ENCODE data around the gene RXFP4. TPM values are rescaled to one million over a fixed set of nuclear protein-coding genes. Genes with fewer than 3 reads are reported as not detected.

RXFP4 gene
- total and polyA plus RNA-seq, 2 donors from 2014 or later, result 0.32 TPM; not detected in 1

DNA sequence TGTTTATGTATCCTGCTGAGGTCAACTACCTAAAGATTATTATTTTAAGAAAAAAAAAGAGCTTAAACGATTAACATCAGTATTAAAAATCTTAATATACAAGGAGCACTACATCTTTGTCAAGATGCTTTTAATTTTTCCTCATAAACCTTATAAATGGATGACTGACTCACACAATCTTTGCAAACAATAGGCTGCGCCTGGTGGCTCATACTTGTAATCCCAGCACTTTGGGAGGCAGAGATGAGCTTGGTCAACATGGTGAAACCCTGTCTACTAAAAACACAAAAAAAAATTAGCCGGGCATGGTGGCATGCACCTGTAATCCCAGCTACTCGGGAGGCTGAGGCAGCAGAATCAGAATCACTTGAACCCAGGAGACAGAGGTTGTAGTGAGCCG, 9.0 kb upstream of the RXFP4 start:
- FAIRE-seq (no peak), DNase-seq (no peak)
- TF ChIP-seq, protein P1, sequence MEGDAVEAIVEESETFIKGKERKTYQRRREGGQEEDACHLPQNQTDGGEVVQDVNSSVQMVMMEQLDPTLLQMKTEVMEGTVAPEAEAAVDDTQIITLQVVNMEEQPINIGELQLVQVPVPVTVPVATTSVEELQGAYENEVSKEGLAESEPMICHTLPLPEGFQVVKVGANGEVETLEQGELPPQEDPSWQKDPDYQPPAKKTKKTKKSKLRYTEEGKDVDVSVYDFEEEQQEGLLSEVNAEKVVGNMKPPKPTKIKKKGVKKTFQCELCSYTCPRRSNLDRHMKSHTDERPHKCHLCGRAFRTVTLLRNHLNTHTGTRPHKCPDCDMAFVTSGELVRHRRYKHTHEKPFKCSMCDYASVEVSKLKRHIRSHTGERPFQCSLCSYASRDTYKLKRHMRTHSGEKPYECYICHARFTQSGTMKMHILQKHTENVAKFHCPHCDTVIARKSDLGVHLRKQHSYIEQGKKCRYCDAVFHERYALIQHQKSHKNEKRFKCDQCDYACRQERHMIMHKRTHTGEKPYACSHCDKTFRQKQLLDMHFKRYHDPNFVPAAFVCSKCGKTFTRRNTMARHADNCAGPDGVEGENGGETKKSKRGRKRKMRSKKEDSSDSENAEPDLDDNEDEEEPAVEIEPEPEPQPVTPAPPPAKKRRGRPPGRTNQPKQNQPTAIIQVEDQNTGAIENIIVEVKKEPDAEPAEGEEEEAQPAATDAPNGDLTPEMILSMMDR (IDR thresholded peaks at IDR 0.05; ENCODE audit: borderline replicate concordance, extremely low read depth, insufficient read depth), result no peak
- Histone ChIP-seq H3K9ac (ENCODE audit: low read length in 3 of 3) (peak overlapping the region in 1 of 3 donors; percentile 3), H3K36me3 (ENCODE audit: control insufficient read depth in 2 of 3, insufficient read depth in 3 of 3, low read length in 3 of 3) (peaks cover 5 to 32% (median 7%) of the 10 kb centered on the region in 3 donors), H3K27ac (ENCODE audit: low read depth in 2 of 2, low read length in 2 of 2) (no peak overlapping the region), H3K27me3 (ENCODE audit: control insufficient read depth, insufficient read depth, low read length) (no peaks in the 10 kb centered on the region), H3K4me1 (ENCODE audit: control insufficient read depth in 2 of 3, insufficient read depth in 2 of 3, low read depth in 1 of 3, low read length in 3 of 3) (peaks cover 3 to 19% (median 9%) of the 10 kb centered on the region in 3 donors), H3K4me3 (ENCODE audit: low read length in 3 of 3) (peak overlapping the region in 1 of 3 donors; percentile 82), H3K9me3 (ENCODE audit: control insufficient read depth in 2 of 3, insufficient read depth in 1 of 3, low read length in 3 of 3) (no peaks in the 10 kb centered on the region)
- intact Hi-C loops (cut with DNase I), result no loop called here

- FAIRE-seq (no peak), DNase-seq (peak in 2 of 5 donors; percentile 11 to 77)
- TF ChIP-seq, protein P1 (IDR thresholded peaks at IDR 0.05; ENCODE audit: borderline replicate concordance, extremely low read depth, insufficient read depth), result no peak
- Histone ChIP-seq H3K9ac (ENCODE audit: low read length in 3 of 3) (peak overlapping the region; percentile 64 to 98 (median 88)), H3K9me3 (ENCODE audit: control insufficient read depth in 2 of 3, insufficient read depth in 1 of 3, low read length in 3 of 3) (no peaks in the 10 kb centered on the region), H3K27ac (ENCODE audit: low read depth in 2 of 2, low read length in 2 of 2) (peak overlapping the region; percentile 73 to 96), H3K27me3 (ENCODE audit: control insufficient read depth, insufficient read depth, low read length) (no peaks in the 10 kb centered on the region), H3K36me3 (ENCODE audit: control insufficient read depth in 2 of 3, insufficient read depth in 3 of 3, low read length in 3 of 3) (peaks cover 5 to 26% (median 7%) of the 10 kb centered on the region in 3 donors), H3K4me3 (ENCODE audit: low read length in 3 of 3) (peak overlapping the region; percentile 75 to 98 (median 82)), H3K4me1 (ENCODE audit: control insufficient read depth in 2 of 3, insufficient read depth in 2 of 3, low read depth in 1 of 3, low read length in 3 of 3) (peaks cover 3 to 21% (median 9%) of the 10 kb centered on the region in 3 donors)
- intact Hi-C loops (cut with DNase I), result no loop called here
These were observed 7.8 kb upstream of the RXFP4 start for GRCh38 chr1:155933591-155934096.

DNA sequence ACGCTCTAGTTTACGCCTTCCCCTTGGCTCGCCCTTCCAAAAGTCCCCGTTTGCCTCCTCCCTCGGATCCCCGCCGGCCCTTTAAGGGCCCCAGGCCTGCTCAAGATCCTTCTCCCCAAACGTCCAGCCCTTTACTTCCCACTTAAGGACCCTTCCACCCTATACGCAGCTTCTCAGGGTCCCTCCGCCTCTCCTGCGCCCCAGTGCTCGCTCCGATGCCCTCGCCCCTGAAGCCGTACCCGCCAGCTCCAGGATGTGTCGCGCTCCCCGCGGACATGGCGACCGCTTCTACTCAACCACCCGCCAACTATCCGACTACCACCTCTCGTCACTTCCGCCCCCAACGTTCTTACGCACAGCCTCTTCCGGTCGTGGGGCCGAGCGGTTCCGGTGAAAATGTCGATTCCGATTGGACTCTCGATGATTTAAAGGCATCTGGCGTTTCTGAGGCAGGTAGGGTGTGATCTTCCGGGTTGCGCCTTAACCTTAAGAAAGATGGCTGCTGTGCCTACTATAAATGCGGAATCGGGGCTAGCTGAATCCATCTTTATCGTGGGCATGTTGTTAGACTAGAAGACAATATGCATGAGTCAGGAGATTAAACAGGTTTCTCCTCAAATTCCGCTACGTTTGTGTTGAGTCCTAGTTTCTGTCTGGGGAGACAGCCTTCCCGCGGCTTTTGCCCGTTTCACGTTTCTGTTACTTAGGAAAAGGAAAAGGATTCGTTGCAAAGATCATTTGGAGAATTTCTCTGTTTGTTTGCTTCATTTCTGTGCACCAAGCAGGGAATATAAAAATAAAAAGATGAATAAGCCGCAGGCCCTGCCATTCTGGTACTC, 7.1 kb upstream of the RXFP4 start, which contains the start of gene KHDC4:
TSS of gene KHDC4 (minus strand) at position 317 of the 839 bp plus-strand sequence. CDS start at position 277, 40 bp downstream.
- Histone ChIP-seq H3K27ac (ENCODE audit: low read depth in 2 of 2, low read length in 2 of 2) (peak within 1 kb of the TSS; percentile 88 to 96), H3K27me3 (ENCODE audit: control insufficient read depth, insufficient read depth, low read length) (no peaks in the 10 kb centered on the region), H3K36me3 (ENCODE audit: control insufficient read depth in 2 of 3, insufficient read depth in 3 of 3, low read length in 3 of 3) (peaks cover 2 to 21% (median 3%) of the 10 kb centered on the region in 3 donors), H3K4me3 (ENCODE audit: low read length in 3 of 3) (peak within 1 kb of the TSS; percentile 75 to 98 (median 82)), H3K9ac (ENCODE audit: low read length in 3 of 3) (peak within 1 kb of the TSS; percentile 64 to 98 (median 88)), H3K9me3 (ENCODE audit: control insufficient read depth in 2 of 3, insufficient read depth in 1 of 3, low read length in 3 of 3) (no peaks in the 10 kb centered on the region), H3K4me1 (ENCODE audit: control insufficient read depth in 2 of 3, insufficient read depth in 2 of 3, low read depth in 1 of 3, low read length in 3 of 3) (peaks cover 3 to 21% (median 9%) of the 10 kb centered on the region in 3 donors)
- TF ChIP-seq, protein P1 (IDR thresholded peaks at IDR 0.05; ENCODE audit: borderline replicate concordance, extremely low read depth, insufficient read depth), result peak; percentile 1
- peak; percentile 98 for FAIRE-seq
- peak; percentile 98 to 100 (median 98) for DNase-seq
- intact Hi-C loops (cut with DNase I), result no loop called here
